ENCODE measurements around the gene MYBPC2.

MYBPC2 gene

DNA sequence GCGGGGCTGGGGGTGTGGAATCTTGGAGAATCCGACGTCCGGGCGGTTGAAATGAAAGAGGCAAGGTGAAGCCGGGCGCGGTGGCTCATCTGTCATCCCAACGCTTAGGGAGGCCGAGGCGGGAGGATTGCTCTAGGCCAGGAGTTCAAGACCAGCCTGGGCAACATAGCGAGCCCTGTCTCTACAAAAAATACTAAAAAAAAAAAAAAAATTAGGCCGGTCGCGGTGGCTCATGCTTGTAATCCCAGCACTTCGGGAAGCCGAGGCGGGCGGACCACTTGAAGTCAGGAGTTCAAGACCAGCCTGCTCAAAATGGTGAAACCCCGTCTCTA lies 44.2 kb downstream of the MYBPC2 start:
- DNase-seq: no peak
- no peak for ATAC-seq (ENCODE audit: insufficient read depth, low read depth)
- peak overlapping the region; percentile 41 for H3K27ac ChIP-seq (ENCODE audit: low read length)

DNA sequence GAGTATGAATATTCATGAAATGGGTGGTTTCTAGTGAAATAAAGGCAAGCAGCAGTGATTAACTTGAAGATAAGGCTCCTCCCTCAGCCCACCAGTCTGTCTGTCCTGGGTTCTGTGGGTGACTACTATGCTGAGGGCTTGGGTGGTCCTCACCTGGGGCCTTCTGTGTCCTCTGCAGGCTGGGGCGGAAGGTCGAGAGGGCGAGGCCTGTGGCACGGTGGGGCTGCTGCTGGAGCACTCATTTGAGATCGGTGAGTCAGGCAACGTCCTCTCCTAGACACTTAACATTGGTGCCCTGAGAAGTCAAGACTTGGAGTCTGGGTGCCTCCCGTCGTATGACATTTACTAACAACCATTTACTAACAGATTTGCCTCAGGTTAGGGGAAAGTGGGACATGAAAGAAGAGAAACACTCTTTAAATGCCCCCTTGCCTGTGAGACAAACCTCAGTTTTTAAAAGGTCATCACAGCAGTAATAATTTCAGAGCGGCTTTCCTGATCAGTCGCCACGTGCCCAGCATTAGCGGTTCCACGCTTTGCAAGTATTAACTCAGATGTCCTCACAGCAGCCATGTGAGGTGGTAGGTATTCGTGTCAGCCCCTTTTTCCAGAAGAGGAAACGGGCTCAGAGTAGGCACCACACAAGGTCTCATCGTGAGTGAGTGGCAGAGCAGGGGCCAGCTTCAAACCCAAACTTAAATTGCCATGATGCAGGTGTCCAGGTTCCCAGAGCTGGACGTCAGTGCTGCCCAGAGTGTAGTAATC lies 45.2 kb downstream of the MYBPC2 start:
- no peak for ATAC-seq (ENCODE audit: insufficient read depth, low read depth)
- TF ChIP-seq CTCF (IDR thresholded peaks at IDR 0.05; ENCODE audit: borderline replicate concordance, extremely low read depth, low read length, poor library complexity, severe bottlenecking) (no peak), EZH2 (IDR thresholded peaks at IDR 0.05; ENCODE audit: borderline replicate concordance, low read depth, low read length, severe bottlenecking) (no peak)

More for the DNA sequence above, 44.2 kb downstream of the MYBPC2 start:
- H3K36me3 ChIP-seq (ENCODE audit: insufficient read depth, low read length): peaks cover 4% of the 10 kb centered on the region; the same call in 1 of the 2 replicates
- H2AFZ ChIP-seq (ENCODE audit: low read depth, low read length): peak overlapping the region; percentile 64
- H3K9ac ChIP-seq (ENCODE audit: low read depth, low read length): peak overlapping the region; percentile 56
- H3K27me3 ChIP-seq (ENCODE audit: insufficient read depth, low read length, poor library complexity): no peaks in the 10 kb centered on the region
- peak overlapping the region; percentile 34 to 64; a peak in 3 of 4 replicates for H3K4me3 ChIP-seq (ENCODE audit: low read depth in 1 of 2, low read length in 2 of 2)
- H4K20me1 ChIP-seq (ENCODE audit: insufficient read depth, low read length): no peaks in the 10 kb centered on the region
- peaks cover 10% of the 10 kb centered on the region; the same call in 1 of the 2 replicates for H3K79me2 ChIP-seq (ENCODE audit: insufficient read depth, low read length)
- TF ChIP-seq EZH2 (IDR thresholded peaks at IDR 0.05; ENCODE audit: borderline replicate concordance, low read depth, low read length, severe bottlenecking) (no peak), CTCF (IDR thresholded peaks at IDR 0.05; ENCODE audit: borderline replicate concordance, extremely low read depth, low read length, poor library complexity, severe bottlenecking) (no peak)
- H3K4me1 ChIP-seq (ENCODE audit: insufficient read depth, low read length): peaks cover 14% of the 10 kb centered on the region
- H3K9me3 ChIP-seq (ENCODE audit: insufficient read depth, low read length, severe bottlenecking): no peaks in the 10 kb centered on the region
- H3K4me2 ChIP-seq (ENCODE audit: insufficient read depth, low read length): peak overlapping the region; percentile 52

GRCh38 chr19:50478901-50479715 lies 46.4 kb downstream of the MYBPC2 start:
- Histone ChIP-seq H3K9ac (ENCODE audit: low read depth, low read length) (no peak overlapping the region), H3K79me2 (ENCODE audit: insufficient read depth, low read length) (peaks cover 10% of the 10 kb centered on the region; the same call in 1 of the 2 replicates), H3K4me3 (ENCODE audit: low read depth in 1 of 2, low read length in 2 of 2) (no peak overlapping the region), H3K9me3 (ENCODE audit: insufficient read depth, low read length, severe bottlenecking) (no peaks in the 10 kb centered on the region), H3K4me2 (ENCODE audit: insufficient read depth, low read length) (no peak overlapping the region), H3K27ac (ENCODE audit: low read length) (no peak overlapping the region), H3K27me3 (ENCODE audit: insufficient read depth, low read length, poor library complexity) (no peaks in the 10 kb centered on the region), H2AFZ (ENCODE audit: low read depth, low read length) (no peak overlapping the region), H3K4me1 (ENCODE audit: insufficient read depth, low read length) (peaks cover 14% of the 10 kb centered on the region), H3K36me3 (ENCODE audit: insufficient read depth, low read length) (peaks cover 4% of the 10 kb centered on the region; the same call in 1 of the 2 replicates), H4K20me1 (ENCODE audit: insufficient read depth, low read length) (no peaks in the 10 kb centered on the region)
- ATAC-seq (ENCODE audit: insufficient read depth, low read depth): no peak
- DNase-seq: peak; percentile 17
- no peak for TF ChIP-seq EZH2 (IDR thresholded peaks at IDR 0.05; ENCODE audit: borderline replicate concordance, low read depth, low read length, severe bottlenecking)
- peak; percentile 59 for TF ChIP-seq CTCF (IDR thresholded peaks at IDR 0.05; ENCODE audit: borderline replicate concordance, extremely low read depth, low read length, poor library complexity, severe bottlenecking)

More for the DNA sequence above, 45.2 kb downstream of the MYBPC2 start:
- peaks cover 10% of the 10 kb centered on the region; the same call in 1 of the 2 replicates for H3K79me2 ChIP-seq (ENCODE audit: insufficient read depth, low read length)
- no peaks in the 10 kb centered on the region for H4K20me1 ChIP-seq (ENCODE audit: insufficient read depth, low read length)
- H3K4me3 ChIP-seq (ENCODE audit: low read depth in 1 of 2, low read length in 2 of 2): 0 out of 4 replicates have a peak overlapping the region, but pooled peaks of 1 of the 2 experiments have one; percentile 64
- peaks cover 4% of the 10 kb centered on the region; the same call in 1 of the 2 replicates for H3K36me3 ChIP-seq (ENCODE audit: insufficient read depth, low read length)
- no peak for DNase-seq
- H3K27ac ChIP-seq (ENCODE audit: low read length): no peak overlapping the region
- no peak overlapping the region for H3K9ac ChIP-seq (ENCODE audit: low read depth, low read length)
- peak overlapping the region; percentile 52; the same call in 1 of the 2 replicates for H3K4me2 ChIP-seq (ENCODE audit: insufficient read depth, low read length)
- no peaks in the 10 kb centered on the region for H3K9me3 ChIP-seq (ENCODE audit: insufficient read depth, low read length, severe bottlenecking)
- no peak overlapping the region for H2AFZ ChIP-seq (ENCODE audit: low read depth, low read length)
- H3K27me3 ChIP-seq (ENCODE audit: insufficient read depth, low read length, poor library complexity): no peaks in the 10 kb centered on the region
- peaks cover 14% of the 10 kb centered on the region for H3K4me1 ChIP-seq (ENCODE audit: insufficient read depth, low read length)
